Chondrocyte (in vitro differentiated cells): ENCODE results near the gene CYB561D2. TPM values are rescaled to one million over a fixed set of nuclear protein-coding genes. Genes with fewer than 3 reads are reported as not detected.

ENCODE experiments used
- DNase-seq: peaks from one replicate; pipeline ENCODE4 v3.0.0; 2021; ENCODE audit warnings: mixed read lengths, low spot score
- H3K27ac Mint-ChIP-seq: one replicate; pipeline ENCODE4 v1.8.0; 2021; ENCODE audit warnings: mild to moderate bottlenecking, moderate library complexity, mixed read lengths; ENCODE audit not compliant: unreplicated experiment
- H3K27me3 Mint-ChIP-seq: 2 replicates; pipeline ENCODE4 v1.8.0; 2021; ENCODE audit warnings: low read depth, mixed read lengths
- H3K36me3 Mint-ChIP-seq: 2 replicates; pipeline ENCODE4 v1.8.0; 2021; ENCODE audit warnings: low read depth, mixed read lengths
- H3K4me1 Mint-ChIP-seq: 2 replicates; pipeline ENCODE4 v1.8.0; 2021; ENCODE audit warnings: low read depth, mild to moderate bottlenecking, mixed read lengths
- H3K4me3 Mint-ChIP-seq: one replicate; pipeline ENCODE4 v1.8.0; 2021; ENCODE audit warnings: mild to moderate bottlenecking, moderate library complexity, mixed read lengths; ENCODE audit not compliant: unreplicated experiment
- H3K9me3 Mint-ChIP-seq: 2 replicates; pipeline ENCODE4 v1.8.0; 2021; ENCODE audit warnings: low read depth, mixed read lengths
- total RNA-seq: library from RNA; stranded (reverse); gene quantifications from 3 replicates; pipeline ENCODE4 v1.2.1, GENCODE V29; 2021
- TF ChIP-seq, protein P1 (sequence below): fragments of 200-600 bp; sonication (generic); IDR thresholded peaks from 2 replicates; pipeline ENCODE4 v1.5.0; 2021; ENCODE audit warnings: antibody characterized with exemption, mild to moderate bottlenecking, moderate library complexity

Gene CYB561D2
- total RNA-seq, 1 donor from 2014 or later, result 18.2 TPM

DNA sequence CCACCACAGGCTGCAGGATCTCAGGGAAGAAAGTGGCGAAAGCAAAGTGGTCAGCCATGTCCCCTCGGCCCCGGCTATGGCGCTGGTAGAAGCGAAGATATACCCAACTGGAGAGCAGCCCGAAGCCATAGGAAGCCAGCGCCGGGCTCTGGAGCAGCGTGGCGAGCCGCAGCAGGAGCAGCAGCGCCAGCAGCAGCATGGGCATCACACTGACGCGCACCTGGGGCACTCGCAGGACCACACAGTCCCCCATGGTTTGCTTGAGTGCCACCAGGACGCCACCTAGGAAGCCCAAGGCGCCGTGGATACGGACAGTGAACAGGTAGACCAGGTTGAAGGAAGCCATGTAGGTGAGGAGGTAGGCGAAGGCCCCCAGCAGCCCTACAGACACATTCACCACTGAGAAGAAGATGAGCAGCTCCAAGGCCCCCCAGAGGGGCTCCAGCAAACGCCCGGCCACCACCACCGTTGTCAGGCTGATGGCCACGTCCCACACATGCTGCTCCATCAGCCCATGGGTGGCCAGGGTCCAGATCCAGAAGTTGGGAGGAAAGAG lies 7.8 kb downstream of the CYB561D2 start:
- H3K9me3 Mint-ChIP-seq, result no peaks in the 10 kb centered on the region
- peaks cover 39% of the 10 kb centered on the region for H3K4me1 Mint-ChIP-seq
- H3K27ac Mint-ChIP-seq, result peak overlapping the region; percentile 91
- no peak for DNase-seq
- H3K36me3 Mint-ChIP-seq, result peaks cover 8% of the 10 kb centered on the region
- TF ChIP-seq, protein P1, sequence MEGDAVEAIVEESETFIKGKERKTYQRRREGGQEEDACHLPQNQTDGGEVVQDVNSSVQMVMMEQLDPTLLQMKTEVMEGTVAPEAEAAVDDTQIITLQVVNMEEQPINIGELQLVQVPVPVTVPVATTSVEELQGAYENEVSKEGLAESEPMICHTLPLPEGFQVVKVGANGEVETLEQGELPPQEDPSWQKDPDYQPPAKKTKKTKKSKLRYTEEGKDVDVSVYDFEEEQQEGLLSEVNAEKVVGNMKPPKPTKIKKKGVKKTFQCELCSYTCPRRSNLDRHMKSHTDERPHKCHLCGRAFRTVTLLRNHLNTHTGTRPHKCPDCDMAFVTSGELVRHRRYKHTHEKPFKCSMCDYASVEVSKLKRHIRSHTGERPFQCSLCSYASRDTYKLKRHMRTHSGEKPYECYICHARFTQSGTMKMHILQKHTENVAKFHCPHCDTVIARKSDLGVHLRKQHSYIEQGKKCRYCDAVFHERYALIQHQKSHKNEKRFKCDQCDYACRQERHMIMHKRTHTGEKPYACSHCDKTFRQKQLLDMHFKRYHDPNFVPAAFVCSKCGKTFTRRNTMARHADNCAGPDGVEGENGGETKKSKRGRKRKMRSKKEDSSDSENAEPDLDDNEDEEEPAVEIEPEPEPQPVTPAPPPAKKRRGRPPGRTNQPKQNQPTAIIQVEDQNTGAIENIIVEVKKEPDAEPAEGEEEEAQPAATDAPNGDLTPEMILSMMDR, result no peak
- no peaks in the 10 kb centered on the region for H3K27me3 Mint-ChIP-seq
- peak overlapping the region; percentile 93 for H3K4me3 Mint-ChIP-seq

DNA sequence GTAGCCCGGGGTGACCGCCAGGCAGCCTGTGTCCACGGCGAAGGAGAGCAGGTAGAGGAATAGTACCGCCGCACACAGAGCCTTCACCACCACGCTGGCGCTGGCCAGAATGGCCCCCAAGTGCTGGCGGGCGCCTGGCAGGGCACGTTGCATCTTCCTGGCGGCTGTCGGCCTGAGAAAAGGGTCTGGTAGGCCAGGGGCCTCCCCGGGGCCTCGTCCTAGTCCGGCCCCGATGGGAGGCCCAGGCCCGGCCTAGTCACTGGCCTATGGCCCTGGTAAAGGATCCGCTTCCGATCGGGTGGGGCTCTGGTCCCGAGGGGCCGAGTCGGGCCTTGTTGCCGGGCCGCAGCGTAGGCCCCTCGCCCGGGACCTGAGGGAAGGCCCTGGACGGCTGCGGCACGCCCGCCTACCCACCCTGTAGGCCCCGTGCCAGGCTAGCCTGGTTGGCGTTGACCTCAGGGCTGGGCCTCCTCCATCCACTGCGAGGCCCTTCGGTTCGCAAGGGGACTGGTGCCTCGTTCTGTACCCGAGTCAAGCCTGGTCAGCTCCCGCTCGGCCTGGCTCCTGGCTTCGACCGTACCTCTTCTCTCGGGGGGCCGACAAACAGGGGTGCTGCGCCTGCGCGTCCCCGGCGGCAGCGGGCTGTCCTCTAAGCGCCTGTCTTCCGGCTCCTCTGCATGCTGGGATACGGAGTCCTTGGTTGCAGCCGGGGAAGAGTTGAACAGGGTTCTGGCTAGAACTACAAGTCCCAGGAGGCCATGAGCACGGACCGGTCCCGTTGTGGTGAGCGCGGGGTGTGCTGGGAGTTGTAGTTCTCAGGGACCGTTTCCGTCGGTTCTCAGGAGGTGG lies 8.5 kb downstream of the CYB561D2 start, which contains the start of gene TMEM115:
TMEM115 (minus strand) TSS at position 611 of the 849 bp plus-strand sequence; CDS start at position 153, 458 bp downstream.
- TF ChIP-seq, protein P1, result no peak

DNA sequence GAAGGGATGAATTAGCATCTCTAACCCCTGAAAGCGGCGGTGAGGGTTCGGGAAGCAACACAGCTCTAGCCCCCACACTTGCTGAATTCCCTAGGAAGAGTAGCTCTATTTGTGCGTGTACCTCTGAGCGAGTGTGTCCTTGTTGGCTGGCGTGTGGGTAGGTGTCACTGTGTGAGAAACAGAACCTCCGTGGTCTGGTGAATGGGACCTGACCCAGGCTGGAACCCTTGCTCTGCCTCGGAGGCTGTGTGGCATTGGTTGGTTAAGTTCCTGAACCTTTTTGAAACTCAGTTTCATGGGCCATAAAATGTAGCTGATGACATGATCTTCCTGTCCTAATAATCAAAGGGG lies 9.1 kb downstream of the CYB561D2 start:
- H3K27me3 Mint-ChIP-seq, result no peaks in the 10 kb centered on the region
- TF ChIP-seq, protein P1, result no peak
- H3K27ac Mint-ChIP-seq, result no peak overlapping the region
- DNase-seq, result no peak
- no peaks in the 10 kb centered on the region for H3K9me3 Mint-ChIP-seq
- peaks cover 4% of the 10 kb centered on the region for H3K36me3 Mint-ChIP-seq
- H3K4me3 Mint-ChIP-seq, result peak overlapping the region; percentile 93
- H3K4me1 Mint-ChIP-seq, result peaks cover 46% of the 10 kb centered on the region

More for the DNA sequence above, 8.5 kb downstream of the CYB561D2 start, which contains the start of gene TMEM115:
- Mint-ChIP-seq H3K27ac (peak within 1 kb of the TSS; percentile 96), H3K4me3 (peak within 1 kb of the TSS; percentile 93), H3K36me3 (peaks cover 8% of the 10 kb centered on the region), H3K27me3 (no peaks in the 10 kb centered on the region), H3K9me3 (no peaks in the 10 kb centered on the region), H3K4me1 (peaks cover 40% of the 10 kb centered on the region)
- DNase-seq, result no peak

DNA sequence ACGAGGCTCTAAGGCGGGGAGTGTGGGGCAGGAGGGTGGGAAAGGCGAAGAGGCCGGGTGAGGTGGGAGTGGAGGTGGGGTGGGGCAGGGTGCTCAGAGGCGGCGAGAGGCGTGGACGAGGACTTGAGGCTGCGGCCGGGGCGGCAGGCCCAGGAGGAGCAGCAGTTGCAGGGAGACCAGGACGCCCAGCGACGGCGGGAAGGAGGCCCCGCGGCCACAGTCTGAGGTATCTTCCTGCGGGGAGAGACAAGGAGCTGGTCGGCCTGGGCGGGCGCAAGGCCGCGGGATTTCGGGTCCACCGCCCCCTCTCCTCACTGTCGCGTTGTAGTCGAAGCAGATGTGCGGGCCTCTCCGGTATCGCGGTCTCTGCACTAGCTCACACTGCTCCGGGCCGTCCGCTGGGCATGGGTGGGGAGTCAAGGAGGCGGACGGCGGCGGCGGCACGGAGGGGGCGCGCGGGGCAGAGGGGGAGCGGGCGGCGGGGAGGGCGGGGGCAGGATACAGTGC lies 14.0 kb downstream of the CYB561D2 start:
- Mint-ChIP-seq H3K27ac (peak overlapping the region; percentile 49), H3K27me3 (no peaks in the 10 kb centered on the region), H3K4me3 (peak overlapping the region; percentile 80), H3K9me3 (no peaks in the 10 kb centered on the region), H3K36me3 (no peaks in the 10 kb centered on the region), H3K4me1 (peaks cover 13% of the 10 kb centered on the region)
- no peak for DNase-seq
- TF ChIP-seq, protein P1, result no peak

DNA sequence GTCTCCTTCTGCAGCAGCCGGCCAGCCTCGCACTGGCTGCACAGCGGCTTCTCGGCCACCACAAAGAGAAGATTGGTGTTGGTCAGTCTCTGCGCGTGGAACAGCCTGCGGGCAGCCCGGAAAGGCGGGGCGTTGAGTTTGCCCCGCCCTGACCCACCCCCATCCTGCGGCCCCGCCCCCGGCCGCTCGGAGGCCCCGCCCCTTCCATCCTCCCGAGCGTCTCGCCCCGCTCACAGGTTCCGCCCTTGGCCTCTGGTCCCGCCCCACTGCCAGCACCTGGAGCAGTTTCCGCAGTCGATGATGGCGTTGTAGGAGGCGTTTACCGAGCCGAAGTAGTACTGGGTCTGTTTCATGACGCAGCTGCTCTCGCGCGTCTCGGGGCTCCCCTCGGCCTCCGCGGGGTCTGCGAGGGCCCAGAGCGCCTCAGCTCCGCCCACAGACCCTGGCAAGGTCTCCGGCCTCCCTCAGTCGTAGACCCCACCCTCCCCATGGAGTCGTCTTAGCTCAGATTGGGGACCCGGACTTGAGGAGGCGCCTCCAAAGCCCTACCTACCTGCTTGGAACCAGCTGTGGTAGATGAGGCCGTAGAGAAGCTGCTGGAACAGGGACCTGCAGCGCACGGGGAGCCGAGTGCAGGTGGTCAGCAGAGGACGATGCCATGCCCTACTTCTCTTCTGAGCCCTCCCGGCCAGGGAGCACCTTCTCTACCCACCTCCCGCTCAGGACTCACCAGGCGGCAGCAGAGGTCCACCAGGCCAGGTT lies 14.6 kb downstream of the CYB561D2 start:
- Mint-ChIP-seq H3K4me3 (peak overlapping the region; percentile 80), H3K36me3 (no peaks in the 10 kb centered on the region), H3K27ac (peak overlapping the region; percentile 45), H3K4me1 (peaks cover 7% of the 10 kb centered on the region), H3K27me3 (no peaks in the 10 kb centered on the region), H3K9me3 (no peaks in the 10 kb centered on the region)
- no peak for DNase-seq
- TF ChIP-seq, protein P1, result no peak
